CD8-positive, alpha-beta memory T cell (primary cell): Measurements from ENCODE around the gene TRMT2A. TPM values are rescaled to one million over a fixed set of nuclear protein-coding genes. Genes with fewer than 3 reads are reported as not detected.

Source experiments
- CTCF ChIA-PET: fragments of 350-600 bp; sonication (Branson Sonifier 250); formaldehyde crosslinking; loops from one replicate; lab custom pipeline; 2021; ENCODE audit warnings: antibody characterized with exemption; lab: Charles Lee
- POLR2A ChIA-PET: fragments of 350-600 bp; sonication (Branson Sonifier 250); formaldehyde crosslinking; loops from one replicate; lab custom pipeline; 2021; ENCODE audit warnings: antibody characterized with exemption; lab: Charles Lee
- DNase-seq, 5 donors: peaks; one replicate each; pipeline versions ENCODE4 v3.0.0 to v3.0.0-alpha.2; 2020 to 2022; ENCODE audit warnings: mixed read lengths in 1 of 5
- H3K27ac ChIP-seq: one replicate; pipeline ENCODE4 v1.7.0; 2013; ENCODE audit warnings: low read depth, mild to moderate bottlenecking, low read length, moderate library complexity
- H3K27me3 ChIP-seq: 2 replicates; pipeline ENCODE4 v1.7.0; 2013; ENCODE audit warnings: low read length, mild to moderate bottlenecking; ENCODE audit not compliant: insufficient read depth, poor library complexity, severe bottlenecking
- H3K36me3 ChIP-seq: 2 replicates; pipeline ENCODE4 v1.7.0; 2013; ENCODE audit warnings: mild to moderate bottlenecking, low read length, moderate library complexity; ENCODE audit not compliant: insufficient read depth
- H3K4me1 ChIP-seq: 2 replicates; pipeline ENCODE4 v1.7.0; 2013; ENCODE audit warnings: mild to moderate bottlenecking, low read length, moderate library complexity; ENCODE audit not compliant: insufficient read depth
- H3K4me3 ChIP-seq: 2 replicates; pipeline ENCODE4 v1.7.0; 2013; ENCODE audit warnings: mild to moderate bottlenecking, low read length
- H3K9me3 ChIP-seq: 2 replicates; pipeline ENCODE4 v1.7.0; 2013; ENCODE audit warnings: mild to moderate bottlenecking, low read length
- H3K27ac Mint-ChIP-seq, 8 donors: one replicate each; pipeline ENCODE4 v1.8.0; 2020 to 2021; ENCODE audit warnings: mixed read lengths in 8 of 8, mild to moderate bottlenecking in 6 of 8, inconsistent platforms in 3 of 8, moderate library complexity in 3 of 8
- H3K27me3 Mint-ChIP-seq, 2 donors: one replicate each; pipeline ENCODE4 v1.8.0; 2020 to 2021; ENCODE audit warnings: mixed read lengths in 2 of 2, mild to moderate bottlenecking in 1 of 2, moderate library complexity in 1 of 2
- H3K36me3 Mint-ChIP-seq, 3 donors: one replicate each; pipeline ENCODE4 v1.8.0; 2020 to 2021; ENCODE audit warnings: mixed read lengths in 3 of 3, inconsistent platforms in 1 of 3, mild to moderate bottlenecking in 1 of 3
- H3K4me1 Mint-ChIP-seq, 3 donors: one replicate each; pipeline ENCODE4 v1.8.0; 2020 to 2021; ENCODE audit warnings: mixed read lengths in 3 of 3, inconsistent platforms in 1 of 3, mild to moderate bottlenecking in 1 of 3
- H3K4me3 Mint-ChIP-seq, 7 donors: one replicate each; pipeline ENCODE4 v1.8.0; 2020 to 2021; ENCODE audit warnings: mixed read lengths in 7 of 7, mild to moderate bottlenecking in 6 of 7, moderate library complexity in 4 of 7, inconsistent platforms in 2 of 7
- H3K9me3 Mint-ChIP-seq, 5 donors: one replicate each; pipeline ENCODE4 v1.8.0; 2020 to 2022; ENCODE audit warnings: mixed read lengths in 5 of 5, mild to moderate bottlenecking in 3 of 5, moderate library complexity in 2 of 5, inconsistent platforms in 1 of 5
- polyA plus RNA-seq: library from polyadenylated mRNA; unstranded; fragments of 300-500 nt; fragmentation: Illumina TruSeq; gene quantifications from one replicate; pipeline ENCODE4 v1.2.3, GENCODE V29; 2021
- total RNA-seq, 2 experiments: library from RNA; stranded (reverse); gene quantifications; one replicate each; pipeline ENCODE4 v1.2.3, GENCODE V29; 2021

TRMT2A gene
- total and polyA plus RNA-seq, 3 experiments from 2014 or later: 35.6 to 121 (median 108) TPM

- CTCF ChIA-PET: no interaction called here
- DNase-seq: peak in 1 of 5 donors; percentile 22
These were observed 17.8 kb downstream of the TRMT2A start for GRCh38 chr22:20099099-20099711.

GRCh38 chr22:20096574-20097420 lies 20.2 kb downstream of the TRMT2A start:
- H3K27me3 Mint-ChIP-seq: no peaks in the 10 kb centered on the region
- DNase-seq: no peak
- ChIA-PET POLR2A (no interaction called here), CTCF (interaction anchor here (1.7 kb wide), 1 partner anchor 14 kb away, joined by 5 read pairs; no protein-coding TSS in a partner anchor)
- Histone ChIP-seq H3K36me3 (peaks cover 59% of the 10 kb centered on the region), H3K27ac (no peak overlapping the region), H3K4me3 (no peak overlapping the region), H3K27me3 (no peaks in the 10 kb centered on the region), H3K9me3 (no peaks in the 10 kb centered on the region), H3K4me1 (peaks cover 36% of the 10 kb centered on the region)
- H3K4me1 Mint-ChIP-seq: peaks cover 46 to 77% (median 72%) of the 10 kb centered on the region in 3 donors
- H3K4me3 Mint-ChIP-seq: no peak overlapping the region
- peak overlapping the region in 4 of 8 donors; percentile 15 to 96 (median 70) for H3K27ac Mint-ChIP-seq
- H3K9me3 Mint-ChIP-seq: peaks cover 0 to 2% (median 0%) of the 10 kb centered on the region in 5 donors
- H3K36me3 Mint-ChIP-seq: peaks cover 11 to 68% (median 22%) of the 10 kb centered on the region in 3 donors

More at GRCh38 chr22:20099099-20099711, 17.8 kb downstream of the TRMT2A start:
- POLR2A ChIA-PET: no interaction called here
- H3K27me3 Mint-ChIP-seq: no peaks in the 10 kb centered on the region
- peaks cover 28% of the 10 kb centered on the region for H3K4me1 ChIP-seq
- H3K36me3 Mint-ChIP-seq: peaks cover 11 to 61% (median 24%) of the 10 kb centered on the region in 3 donors
- no peaks in the 10 kb centered on the region for H3K9me3 ChIP-seq
- H3K4me3 ChIP-seq: no peak overlapping the region
- peak overlapping the region; percentile 85 to 98 (median 96) for H3K27ac Mint-ChIP-seq
- H3K9me3 Mint-ChIP-seq: peaks cover 0 to 2% (median 0%) of the 10 kb centered on the region in 5 donors
- H3K27me3 ChIP-seq: no peaks in the 10 kb centered on the region
- peak overlapping the region in 5 of 7 donors; percentile 15 to 81 (median 71) for H3K4me3 Mint-ChIP-seq
- peaks cover 37 to 61% (median 54%) of the 10 kb centered on the region in 3 donors for H3K4me1 Mint-ChIP-seq
- H3K27ac ChIP-seq: peak overlapping the region; percentile 10
- peaks cover 46% of the 10 kb centered on the region for H3K36me3 ChIP-seq

DNA sequence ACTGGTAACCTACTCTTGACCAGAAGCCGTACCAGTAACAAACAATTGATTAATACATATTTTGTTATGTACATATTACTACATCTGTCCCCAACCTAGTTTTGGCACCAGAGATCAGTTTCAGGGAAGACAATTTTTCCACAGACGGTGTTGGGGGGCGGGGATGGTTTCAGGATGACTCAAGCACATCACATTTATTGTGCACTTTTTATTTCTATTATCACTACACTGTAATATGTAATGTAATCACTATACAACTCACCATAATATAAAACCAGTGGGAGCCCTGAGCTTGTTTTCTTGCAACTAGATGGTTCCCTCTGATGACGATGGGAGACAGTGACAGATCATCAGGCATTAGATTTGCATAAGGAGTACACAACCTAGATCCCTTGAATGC lies 21.5 kb downstream of the TRMT2A start:
- Histone ChIP-seq H3K4me3 (no peak overlapping the region), H3K27ac (no peak overlapping the region), H3K4me1 (peaks cover 42% of the 10 kb centered on the region), H3K27me3 (no peaks in the 10 kb centered on the region), H3K9me3 (no peaks in the 10 kb centered on the region), H3K36me3 (peaks cover 71% of the 10 kb centered on the region)
- Mint-ChIP-seq H3K27ac (peak overlapping the region in 3 of 8 donors; percentile 43 to 96 (median 81)), H3K4me1 (peaks cover 54 to 82% (median 74%) of the 10 kb centered on the region in 3 donors), H3K27me3 (no peaks in the 10 kb centered on the region), H3K4me3 (no peak overlapping the region), H3K36me3 (peaks cover 19 to 80% (median 30%) of the 10 kb centered on the region in 3 donors), H3K9me3 (peaks cover 0 to 2% (median 0%) of the 10 kb centered on the region in 5 donors)
- ChIA-PET POLR2A (no interaction called here), CTCF (interaction anchor here (1.7 kb wide), 1 partner anchor 15 kb away, joined by 5 read pairs; no protein-coding TSS in a partner anchor)
- DNase-seq: no peak

DNA sequence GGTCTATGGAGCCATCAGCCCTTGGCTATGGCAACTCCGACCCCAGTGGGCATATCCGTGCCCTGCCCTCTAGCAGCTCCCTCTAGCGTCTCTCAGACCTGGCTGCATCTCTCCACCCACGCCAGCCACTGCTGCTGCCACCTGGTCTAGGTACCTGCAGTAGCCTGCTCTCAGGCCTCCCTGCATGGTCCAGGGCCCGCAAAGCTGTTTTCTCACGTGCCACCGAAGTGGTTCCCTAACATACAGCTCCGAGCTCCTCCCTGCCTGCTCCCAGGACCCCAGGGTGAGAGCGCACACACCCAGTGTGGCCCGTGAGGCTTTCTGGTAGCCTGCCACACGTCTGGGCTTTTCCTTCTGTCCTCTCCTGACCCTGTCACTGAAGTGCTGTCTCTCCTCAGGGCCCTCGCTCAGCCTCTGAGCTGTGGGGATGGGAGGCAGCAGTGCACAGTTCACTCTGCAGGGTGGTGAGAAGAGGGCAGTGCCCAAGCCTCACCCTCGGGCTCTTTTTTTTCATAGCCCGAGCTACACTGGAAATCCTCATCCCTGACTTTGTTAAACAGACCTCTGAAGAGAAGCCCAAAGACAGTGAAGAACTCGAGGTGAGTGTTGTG lies 22.7 kb downstream of the TRMT2A start:
- POLR2A ChIA-PET: no interaction called here
- DNase-seq: no peak

GRCh38 chr22:20093418-20094196 lies 23.4 kb downstream of the TRMT2A start:
- peaks cover 37% of the 10 kb centered on the region for H3K4me1 ChIP-seq
- Mint-ChIP-seq H3K27ac (peak overlapping the region in 5 of 8 donors; percentile 50 to 96 (median 90)), H3K27me3 (peaks cover 0 to 2% of the 10 kb centered on the region in 2 donors), H3K4me1 (peaks cover 55 to 81% (median 74%) of the 10 kb centered on the region in 3 donors), H3K9me3 (peaks cover 0 to 2% (median 0%) of the 10 kb centered on the region in 5 donors), H3K4me3 (peak overlapping the region in 3 of 7 donors; percentile 28 to 76 (median 28)), H3K36me3 (peaks cover 28 to 89% (median 37%) of the 10 kb centered on the region in 3 donors)
- DNase-seq: no peak
- peaks cover 88% of the 10 kb centered on the region for H3K36me3 ChIP-seq
- CTCF ChIA-PET: interaction anchor here (1.1 kb wide), 1 partner anchor 36 kb away, joined by 3 read pairs; no protein-coding TSS in a partner anchor
- H3K27ac ChIP-seq: no peak overlapping the region
- H3K9me3 ChIP-seq: no peaks in the 10 kb centered on the region
- no peaks in the 10 kb centered on the region for H3K27me3 ChIP-seq
- POLR2A ChIA-PET: no interaction called here
- H3K4me3 ChIP-seq: no peak overlapping the region

More for the DNA sequence above, 22.7 kb downstream of the TRMT2A start:
- peak overlapping the region in 4 of 8 donors; percentile 13 to 96 (median 62) for H3K27ac Mint-ChIP-seq
- Histone ChIP-seq H3K27ac (no peak overlapping the region), H3K9me3 (no peaks in the 10 kb centered on the region), H3K36me3 (peaks cover 83% of the 10 kb centered on the region), H3K4me3 (no peak overlapping the region), H3K4me1 (peaks cover 40% of the 10 kb centered on the region), H3K27me3 (no peaks in the 10 kb centered on the region)
- H3K27me3 Mint-ChIP-seq: peaks cover 0 to 2% of the 10 kb centered on the region in 2 donors
- H3K9me3 Mint-ChIP-seq: peaks cover 0 to 2% (median 0%) of the 10 kb centered on the region in 5 donors
- CTCF ChIA-PET: no interaction called here
- peaks cover 28 to 88% (median 34%) of the 10 kb centered on the region in 3 donors for H3K36me3 Mint-ChIP-seq
- H3K4me3 Mint-ChIP-seq: peak overlapping the region in 1 of 7 donors; percentile 28
- peaks cover 54 to 81% (median 74%) of the 10 kb centered on the region in 3 donors for H3K4me1 Mint-ChIP-seq

DNA sequence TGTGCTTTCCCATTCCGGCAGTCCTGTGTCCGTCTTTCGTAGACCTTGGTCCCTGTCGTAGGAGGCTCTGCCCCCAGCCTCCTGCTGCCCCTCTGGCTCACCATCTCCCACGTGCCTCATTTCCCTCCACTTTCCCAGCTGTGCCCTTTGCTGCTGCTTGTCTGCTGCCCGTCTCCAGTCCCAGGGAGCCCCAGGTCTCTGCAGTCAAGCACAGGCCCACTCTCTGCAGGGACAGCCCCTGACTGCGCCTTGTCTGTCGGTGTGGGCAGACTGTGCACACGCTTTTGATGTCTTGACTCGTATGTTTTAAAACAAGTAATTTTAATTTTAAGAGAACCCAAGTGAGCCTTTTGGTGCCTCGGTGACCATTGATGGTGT lies 24.6 kb downstream of the TRMT2A start:
- Histone ChIP-seq H3K4me3 (no peak overlapping the region), H3K36me3 (peaks cover 95% of the 10 kb centered on the region), H3K27ac (no peak overlapping the region), H3K27me3 (no peaks in the 10 kb centered on the region), H3K4me1 (peaks cover 43% of the 10 kb centered on the region), H3K9me3 (no peaks in the 10 kb centered on the region)
- Mint-ChIP-seq H3K4me1 (peaks cover 57 to 80% (median 78%) of the 10 kb centered on the region in 3 donors), H3K4me3 (peak overlapping the region; percentile 27 to 89 (median 76)), H3K27ac (peak overlapping the region; percentile 66 to 99 (median 91)), H3K27me3 (peaks cover 0 to 4% of the 10 kb centered on the region in 2 donors), H3K36me3 (peaks cover 33 to 92% (median 38%) of the 10 kb centered on the region in 3 donors), H3K9me3 (peaks cover 0 to 2% (median 0%) of the 10 kb centered on the region in 5 donors)
- CTCF ChIA-PET: interaction anchor here (1.1 to 2.1 kb wide), 3 partner anchors 10 to 37 kb away, joined by 3 to 9 read pairs (median 4); no protein-coding TSS in a partner anchor
- no peak for DNase-seq
- POLR2A ChIA-PET: no interaction called here
